Activated CD8-positive, alpha-beta memory T cell treated with anti-CD3 and anti-CD28 coated beads for 4 hours (primary cell): ENCODE data around the gene GALNT15.

Experiments
- DNase-seq, 2 donors: peaks; one replicate each; pipeline ENCODE4 v3.0.0-alpha.2; 2020; ENCODE audit warnings: low read depth in 2 of 2

GALNT15 gene

GRCh38 chr3:16150285-16150684, 24.2 kb upstream of the GALNT15 start:
- DNase-seq = no peak

DNA sequence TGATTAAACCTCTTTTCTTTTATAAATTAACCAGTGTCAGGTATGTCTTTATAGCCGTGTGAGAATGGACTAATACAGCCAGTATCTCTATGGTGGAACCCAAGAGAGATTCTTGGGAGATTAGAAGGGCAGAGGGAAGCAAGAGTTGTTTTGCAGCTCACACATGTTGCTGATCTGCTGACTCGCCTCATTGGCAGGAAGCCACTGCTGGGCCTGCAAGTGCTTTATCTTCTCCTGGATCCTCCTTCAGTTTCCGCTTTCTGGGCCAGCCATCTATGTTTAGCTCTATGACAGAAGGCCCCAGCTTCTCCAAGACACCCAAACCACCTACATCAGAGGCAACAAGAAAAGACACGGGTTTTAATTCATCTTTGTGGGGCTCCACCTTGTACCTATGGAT, 23.4 kb upstream of the GALNT15 start:
- DNase-seq = no peak

GRCh38 chr3:16168211-16168610, 6.3 kb upstream of the GALNT15 start:
- DNase-seq = no peak

DNA sequence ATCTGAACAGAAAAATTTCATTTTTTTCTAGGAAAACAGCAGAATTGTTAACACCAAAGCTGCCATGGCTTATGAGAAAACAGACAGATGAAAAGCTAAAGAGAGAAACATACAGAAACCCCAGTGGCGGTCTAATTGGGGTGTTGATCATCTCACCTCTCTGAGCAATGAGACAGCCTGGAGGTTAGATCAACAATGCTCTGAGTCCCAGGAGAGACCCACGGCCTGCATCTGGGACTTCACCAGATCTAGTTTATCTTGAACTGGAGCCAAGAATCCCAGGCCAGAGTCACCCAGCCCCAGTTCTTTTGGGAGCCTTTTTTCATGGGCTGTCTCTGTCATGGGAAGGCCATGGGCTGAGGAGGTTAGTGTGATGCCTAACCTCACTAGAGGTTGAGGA, 3.5 kb upstream of the GALNT15 start:
- DNase-seq = no peak

DNA sequence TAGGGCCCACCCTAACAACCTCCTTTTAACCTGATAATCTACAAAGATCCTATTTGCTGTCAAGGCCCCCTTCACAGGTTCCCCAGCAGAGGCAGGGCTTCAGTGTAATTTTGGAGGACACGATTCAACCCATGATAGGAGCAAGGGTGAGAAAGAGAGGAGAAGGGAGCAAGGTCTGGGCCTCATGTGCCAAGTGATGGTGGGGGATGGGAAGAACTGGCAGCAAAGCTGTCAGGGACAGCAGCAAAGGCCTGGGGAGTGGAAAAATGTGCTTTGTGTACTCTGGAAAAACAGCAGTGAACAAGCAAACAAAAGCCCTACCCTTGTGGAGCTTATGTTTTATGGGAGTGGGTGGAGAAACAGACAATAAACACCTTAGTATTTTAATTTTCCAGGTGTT, 2.7 kb upstream of the GALNT15 start:
- no peak for DNase-seq

- DNase-seq = no peak
These were observed 1.0 kb upstream of the GALNT15 start for GRCh38 chr3:16173283-16174025.

- no peak for DNase-seq
These were observed 489 bp upstream of the GALNT15 start for GRCh38 chr3:16174026-16174355.

DNA sequence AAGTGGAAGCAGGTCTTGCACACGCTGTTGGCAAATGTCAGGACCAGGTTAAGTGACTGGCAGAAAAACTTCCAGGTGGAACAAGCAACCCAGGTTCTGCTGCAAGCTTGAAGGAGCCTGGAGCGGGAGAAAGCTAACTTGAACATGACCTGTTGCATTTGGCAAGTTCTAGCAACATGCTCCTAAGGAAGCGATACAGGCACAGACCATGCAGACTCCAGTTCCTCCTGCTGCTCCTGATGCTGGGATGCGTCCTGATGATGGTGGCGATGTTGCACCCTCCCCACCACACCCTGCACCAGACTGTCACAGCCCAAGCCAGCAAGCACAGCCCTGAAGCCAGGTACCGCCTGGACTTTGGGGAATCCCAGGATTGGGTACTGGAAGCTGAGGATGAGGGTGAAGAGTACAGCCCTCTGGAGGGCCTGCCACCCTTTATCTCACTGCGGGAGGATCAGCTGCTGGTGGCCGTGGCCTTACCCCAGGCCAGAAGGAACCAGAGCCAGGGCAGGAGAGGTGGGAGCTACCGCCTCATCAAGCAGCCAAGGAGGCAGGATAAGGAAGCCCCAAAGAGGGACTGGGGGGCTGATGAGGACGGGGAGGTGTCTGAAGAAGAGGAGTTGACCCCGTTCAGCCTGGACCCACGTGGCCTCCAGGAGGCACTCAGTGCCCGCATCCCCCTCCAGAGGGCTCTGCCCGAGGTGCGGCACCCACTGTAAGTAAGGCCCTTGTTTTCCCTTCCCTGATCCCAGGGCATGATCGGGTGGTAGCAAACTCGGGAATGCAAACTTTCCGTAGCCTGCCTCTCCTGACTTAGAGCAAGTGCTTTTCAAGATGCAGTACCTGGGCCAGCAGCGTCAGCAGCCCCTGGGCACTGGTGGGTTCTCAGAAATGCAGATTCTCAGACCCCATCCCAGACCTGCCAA, 759 bp downstream of the GALNT15 start:
- no peak for DNase-seq

DNA sequence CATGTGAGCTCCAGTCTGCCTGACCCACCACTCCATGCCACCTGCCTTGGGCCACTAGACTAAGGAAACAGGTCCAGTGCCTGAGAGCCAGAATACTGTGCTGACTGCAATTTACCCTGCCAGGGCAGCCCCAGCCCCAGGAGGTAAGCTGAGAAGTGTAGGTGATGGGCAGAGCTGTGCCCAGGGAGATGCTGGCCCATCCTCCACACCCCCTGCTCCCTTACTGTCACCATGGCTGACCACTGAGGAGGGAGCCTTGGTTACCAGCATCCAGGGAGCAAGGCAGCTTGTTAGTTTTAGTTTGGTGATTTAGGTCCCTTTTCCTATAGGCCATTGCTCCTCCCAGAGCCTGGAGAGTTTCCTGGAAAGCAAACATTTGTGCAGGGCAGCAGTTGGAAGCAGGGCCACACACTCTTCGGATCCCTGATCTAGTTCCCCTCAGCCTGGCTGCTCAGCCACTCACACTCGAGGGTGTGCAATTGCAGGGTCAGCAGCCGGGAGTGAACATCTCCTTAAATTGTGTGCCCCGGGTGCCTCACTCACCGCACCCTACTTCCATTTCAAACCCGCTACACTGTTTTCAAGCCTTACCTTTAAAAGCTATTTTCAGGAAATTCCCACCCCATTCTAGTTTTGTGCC, 2.0 kb downstream of the GALNT15 start:
- no peak for DNase-seq

DNA sequence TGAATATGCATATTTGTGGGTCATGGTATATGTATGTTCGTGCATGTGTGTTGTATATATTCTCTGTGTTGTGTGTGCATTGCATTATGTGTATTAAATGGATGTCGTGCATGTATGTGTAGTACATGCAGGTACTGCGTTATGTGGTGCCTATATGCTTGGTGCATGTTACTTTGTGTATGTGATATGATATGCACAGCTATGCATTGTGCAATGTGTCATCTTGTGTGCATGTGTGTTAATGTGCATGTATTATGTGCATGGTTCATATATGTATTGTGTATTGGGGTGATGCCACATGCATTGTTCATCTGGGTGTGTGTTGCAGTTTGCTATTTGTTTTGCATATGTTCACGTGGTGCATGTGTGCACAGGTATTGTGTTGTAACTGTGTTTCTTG, 2.9 kb downstream of the GALNT15 start:
- no peak for DNase-seq

DNA sequence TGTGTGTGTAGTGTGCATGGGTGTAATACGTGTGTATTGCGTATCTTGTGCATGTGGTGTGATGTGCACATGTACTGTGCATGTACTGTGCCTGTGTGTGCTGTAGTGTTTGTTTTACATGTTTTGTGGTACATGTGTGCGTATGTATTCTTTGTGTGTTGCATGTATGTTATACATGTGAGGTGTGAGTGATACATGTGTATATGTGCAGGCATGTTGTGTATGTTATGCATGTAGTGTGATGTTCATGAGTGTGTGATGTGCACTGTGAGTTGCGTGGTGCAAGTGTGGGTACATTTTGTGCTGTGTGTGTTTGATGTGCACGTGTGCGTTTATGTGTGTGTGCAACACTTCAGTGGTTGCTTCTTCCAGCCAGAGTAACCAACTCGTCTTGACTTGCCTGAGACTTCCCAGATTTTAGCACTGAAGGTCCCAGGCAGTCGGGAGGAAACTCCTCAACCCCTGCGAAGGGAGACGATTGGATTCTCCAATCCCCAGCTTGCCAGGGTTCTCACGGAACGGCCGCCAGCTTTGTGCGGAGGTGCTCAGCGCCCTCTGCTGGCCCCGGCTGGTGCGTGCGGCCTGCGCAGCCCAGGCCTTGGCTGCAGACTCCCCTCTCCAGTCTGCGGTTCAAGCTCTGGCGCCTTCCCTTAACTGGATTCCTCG, 3.6 kb downstream of the GALNT15 start:
- peak in 1 of 2 donors; percentile 14 for DNase-seq

GRCh38 chr3:16178628-16178988, 4.1 kb downstream of the GALNT15 start:
- DNase-seq = no peak

DNA sequence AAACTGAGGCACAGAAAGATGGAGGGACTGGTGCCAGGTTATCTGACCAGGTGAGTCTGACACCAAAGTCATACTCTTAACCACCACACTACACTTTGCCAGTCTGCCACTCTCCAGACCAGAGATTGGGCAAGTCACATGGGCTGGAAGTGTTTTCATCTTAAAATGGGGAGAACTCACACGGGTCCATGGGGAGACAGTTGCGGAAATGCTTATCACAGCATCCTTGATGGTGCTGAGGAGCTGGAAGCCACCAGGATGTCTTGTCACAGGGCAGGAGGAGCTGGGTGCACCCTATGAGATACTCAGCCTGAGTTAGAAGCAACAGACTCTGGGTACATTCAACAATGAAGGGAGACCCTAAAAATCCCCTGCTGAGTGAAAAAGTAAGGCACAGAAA, 4.8 kb downstream of the GALNT15 start:
- DNase-seq = no peak

DNA sequence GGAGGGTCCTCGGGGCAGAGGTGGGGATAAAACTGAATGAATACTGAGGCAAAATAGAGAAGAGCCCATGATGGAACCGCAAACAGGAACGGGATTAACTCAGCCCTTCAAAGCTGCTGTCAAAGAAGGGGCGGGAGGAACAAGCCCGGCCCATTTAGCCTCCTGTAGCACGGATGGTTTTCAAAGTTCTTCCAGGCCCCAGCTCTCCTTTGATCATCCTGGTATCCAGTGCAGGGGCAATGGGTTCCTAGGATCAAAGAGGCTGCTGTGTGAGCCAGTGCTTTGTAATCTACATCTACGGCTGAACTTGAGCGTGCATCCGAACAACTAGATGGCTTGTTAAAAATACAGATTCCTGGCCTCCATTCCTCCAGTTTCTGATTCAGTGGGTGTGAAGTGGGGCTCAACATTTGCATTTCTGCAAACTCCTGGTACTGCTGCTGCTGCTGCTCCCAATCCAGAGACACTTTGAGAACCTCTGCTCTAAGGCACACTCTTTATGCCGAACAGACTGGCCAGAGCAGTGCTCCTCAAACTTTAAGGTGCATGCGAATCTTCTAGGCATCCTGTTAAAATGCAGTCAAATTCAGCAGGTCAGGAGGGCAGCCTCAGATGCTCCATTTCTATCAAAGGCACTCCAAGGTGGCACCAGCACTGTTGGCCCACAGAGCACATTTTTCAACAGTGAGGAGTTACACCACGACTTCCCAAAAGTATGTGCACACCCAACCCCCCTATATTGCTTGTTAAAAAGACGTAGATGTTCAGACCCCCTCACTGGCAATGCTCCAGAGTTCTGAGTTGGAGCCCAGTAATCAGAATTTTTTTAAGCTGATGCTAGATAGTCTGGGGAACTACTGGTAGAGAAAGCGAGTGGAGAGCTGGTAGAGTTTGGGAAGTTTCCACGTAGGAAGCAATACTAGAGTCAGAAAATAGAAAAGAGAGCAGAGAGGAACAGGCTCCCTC, 5.6 kb downstream of the GALNT15 start:
- no peak for DNase-seq

GRCh38 chr3:16180737-16181134, 6.3 kb downstream of the GALNT15 start:
- no peak for DNase-seq

- no peak for DNase-seq
These were observed 6.9 kb downstream of the GALNT15 start for GRCh38 chr3:16181361-16181760.

DNA sequence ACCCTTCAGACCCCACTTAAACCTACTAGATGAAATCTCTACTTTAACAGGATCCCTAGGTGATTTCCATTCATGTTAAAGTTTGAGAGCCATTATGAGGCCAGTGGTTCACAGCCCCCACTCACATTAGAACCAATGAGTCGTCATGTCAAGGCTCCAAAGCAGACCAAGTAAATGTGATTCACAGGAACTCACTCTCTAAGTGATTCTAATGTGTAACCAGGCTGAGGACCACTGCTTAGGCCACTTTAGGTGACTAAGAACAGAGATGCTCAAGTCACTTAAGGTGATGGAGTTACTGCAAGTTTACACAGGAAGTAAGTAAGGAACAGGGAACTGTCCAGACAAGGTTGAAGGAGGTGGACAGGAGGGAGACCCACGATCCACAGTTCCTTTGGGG, 7.7 kb downstream of the GALNT15 start:
- no peak for DNase-seq

DNA sequence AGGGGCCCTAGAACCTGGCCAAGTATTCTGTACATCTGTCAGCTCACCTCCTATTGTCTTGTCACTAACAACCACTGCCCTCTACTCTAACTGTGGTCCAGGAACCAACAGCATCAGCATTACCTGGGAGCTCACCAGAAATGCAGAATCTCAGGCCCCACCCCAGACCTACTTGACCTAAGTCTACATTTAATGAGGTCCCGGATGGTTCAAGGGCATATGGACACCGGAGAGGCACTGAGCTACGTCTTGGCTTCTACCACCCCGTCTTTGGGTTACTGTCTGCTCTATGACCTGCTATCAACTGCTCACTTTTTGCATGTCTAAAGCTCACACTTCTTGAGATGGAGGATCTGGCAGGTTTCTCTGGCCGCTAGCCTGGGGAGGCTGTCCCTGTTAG, 8.1 kb downstream of the GALNT15 start:
- DNase-seq = no peak

DNA sequence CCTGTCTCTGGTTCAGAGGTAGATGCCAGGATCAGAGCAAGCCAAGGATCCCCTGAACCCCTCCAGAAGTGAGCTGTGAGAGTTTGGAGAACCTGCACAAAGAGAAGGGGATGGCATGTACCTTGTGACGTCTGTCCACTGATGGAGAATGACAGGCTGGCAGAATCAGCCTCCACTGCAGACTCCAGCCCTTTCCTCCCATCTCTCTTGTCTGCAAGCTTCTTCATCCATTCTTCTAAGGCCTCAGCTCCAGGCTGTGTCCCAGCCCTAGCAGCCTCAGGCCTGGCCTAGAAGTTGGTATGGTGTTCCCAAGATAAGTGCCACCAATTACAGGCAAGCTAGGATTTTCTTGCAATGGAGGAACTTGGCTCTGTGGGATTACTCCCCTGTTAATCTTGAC, 8.6 kb downstream of the GALNT15 start:
- DNase-seq = no peak

GRCh38 chr3:16183601-16184270, 9.3 kb downstream of the GALNT15 start:
- DNase-seq = no peak

- no peak for DNase-seq
These were observed 11.6 kb downstream of the GALNT15 start for GRCh38 chr3:16186086-16186485.
